Panc1 (cell line): ENCODE measurements around the gene NLRC5.

Experiments
- CTCF ChIP-seq: fragments of 450-650 bp; IDR thresholded peaks from 2 replicates; pipeline ENCODE4 v1.5.1; 2017; ENCODE audit warnings: mild to moderate bottlenecking
- POLR2AphosphoS5 ChIP-seq: IDR thresholded peaks from 2 replicates; pipeline ENCODE4 v1.6.1; 2012; ENCODE audit warnings: mild to moderate bottlenecking, low read depth, low read length, moderate library complexity
- REST ChIP-seq, 2 experiments: IDR thresholded peaks; 2 replicates each; pipeline ENCODE4 v1.6.1; 2011 to 2012; ENCODE audit warnings: low read depth in 2 of 2, control low read depth in 1 of 2, low read length in 1 of 2, mild to moderate bottlenecking in 1 of 2, moderate library complexity in 1 of 2; ENCODE audit not compliant: insufficient read depth in 1 of 2
- SIN3A ChIP-seq: IDR thresholded peaks from 2 replicates; pipeline ENCODE4 v1.6.1; 2012; ENCODE audit warnings: low read depth, mild to moderate bottlenecking, low read length, moderate library complexity, borderline replicate concordance; ENCODE audit not compliant: insufficient read depth
- TCF7L2 ChIP-seq: IDR thresholded peaks from 2 replicates; pipeline ENCODE4 v1.6.1; 2011; ENCODE audit warnings: mild to moderate bottlenecking, low read depth, low read length, inconsistent platforms

- no peak for TF ChIP-seq CTCF
- no peak for TF ChIP-seq POLR2AphosphoS5
- TF ChIP-seq REST (IDR thresholded peaks at IDR 0.05; ENCODE audit: insufficient read depth in 1 of 2, low read depth in 2 of 2, low read length in 1 of 2): no peak
- no peak for TF ChIP-seq SIN3A
- TF ChIP-seq TCF7L2: no peak
Measured at GRCh38 chr16:56986361-56986760, 3.0 kb upstream of the NLRC5 start.
